PC-3 (cell line): ENCODE measurements around the gene PRDX5. TPM values are rescaled to one million over a fixed set of nuclear protein-coding genes. Genes with fewer than 3 reads are reported as not detected.

Experiments used
- ATAC-seq: fragments of 200-7000 bp; cut with Tn5 transposase; 2 replicates; pipeline ENCODE4 v1.9.1; 2020; ENCODE audit warnings: mild to moderate bottlenecking, moderate library complexity
- BruUV-seq: library from RNA; stranded (reverse); fragments of 400-500 nt; replicated peaks from 2 replicates; lab custom pipeline; 2021; lab: Mats Ljungman, UMichigan
- CTCF ChIA-PET: fragments of 300-600 bp; sonication (Branson Sonifier 250); formaldehyde crosslinking; loops from one replicate; lab custom pipeline; 2022; ENCODE audit warnings: antibody characterized with exemption; lab: Charles Lee
- POLR2A ChIA-PET: fragments of 300-600 bp; sonication (Branson Sonifier 250); formaldehyde crosslinking; loops from one replicate; lab custom pipeline; 2022; ENCODE audit warnings: antibody characterized with exemption; ENCODE audit not compliant: unreplicated experiment; lab: Charles Lee
- DNase-seq: peaks from one replicate; pipeline ENCODE4 v3.0.0-alpha.2; 2015
- H2AFZ ChIP-seq: fragments of 300-600 bp; sonication (generic); 2 replicates; pipeline ENCODE4 v1.6.0; 2016; ENCODE audit warnings: antibody characterized with exemption, low read length
- H3F3A ChIP-seq: fragments of 300-600 bp; sonication (generic); one replicate; pipeline ENCODE4 v1.6.0; 2017; ENCODE audit warnings: antibody characterized with exemption, low read length, control low read depth, mild to moderate bottlenecking; ENCODE audit not compliant: unreplicated experiment
- H3K27ac ChIP-seq: fragments of 300-600 bp; sonication (generic); 2 replicates; pipeline ENCODE4 v1.5.1; 2016; ENCODE audit warnings: mild to moderate bottlenecking, low read length
- H3K27me3 ChIP-seq: fragments of 300-600 bp; sonication (generic); 2 replicates; pipeline ENCODE4 v1.6.1; 2016; ENCODE audit warnings: low read length, mixed read lengths
- H3K36me3 ChIP-seq: fragments of 300-600 bp; sonication (generic); 2 replicates; pipeline ENCODE4 v1.6.1; 2016; ENCODE audit warnings: low read depth, mixed run types, low read length, mixed read lengths
- H3K4me1 ChIP-seq: fragments of 300-600 bp; sonication (generic); 2 replicates; pipeline ENCODE4 v1.5.1; 2016; ENCODE audit warnings: low read length; ENCODE audit not compliant: insufficient read depth
- H3K4me2 ChIP-seq: fragments of 300-600 bp; sonication (generic); 2 replicates; pipeline ENCODE4 v1.6.0; 2016; ENCODE audit warnings: low read length
- H3K4me3 ChIP-seq: fragments of 300-600 bp; sonication (generic); 2 replicates; pipeline ENCODE4 v1.5.1; 2016; ENCODE audit warnings: mild to moderate bottlenecking, low read length, mixed read lengths
- H3K79me2 ChIP-seq: fragments of 300-600 bp; sonication (generic); 2 replicates; pipeline ENCODE4 v1.6.1; 2017; ENCODE audit warnings: low read length, mixed read lengths
- H3K9ac ChIP-seq: fragments of 300-600 bp; sonication (generic); 2 replicates; pipeline ENCODE4 v1.6.0; 2016; ENCODE audit warnings: mild to moderate bottlenecking, low read length
- H3K9me2 ChIP-seq: fragments of 300-600 bp; sonication (generic); replicated peaks from 2 replicates; pipeline ENCODE4 v1.6.1; 2016; ENCODE audit warnings: mixed run types, low read length, mixed read lengths
- H3K9me3 ChIP-seq: fragments of 300-600 bp; sonication (generic); 2 replicates; pipeline ENCODE4 v1.6.1; 2016; ENCODE audit warnings: low read length, mixed read lengths
- H4K20me1 ChIP-seq: fragments of 300-600 bp; sonication (generic); 2 replicates; pipeline ENCODE4 v1.6.1; 2016; ENCODE audit warnings: low read length, mixed read lengths
- EZH2 ChIP-seq: fragments of 300-600 bp; sonication (generic); IDR thresholded peaks from one replicate; pipeline ENCODE4 v1.6.1; 2017; ENCODE audit warnings: antibody characterized with exemption, mild to moderate bottlenecking, low read length; ENCODE audit not compliant: unreplicated experiment
- EZH2phosphoT487 ChIP-seq: fragments of 300-600 bp; sonication (generic); IDR thresholded peaks from 2 replicates; pipeline ENCODE4 v1.6.1; 2018; ENCODE audit warnings: mild to moderate bottlenecking, antibody characterized with exemption, low read length, borderline replicate concordance
- intact Hi-C: fragments of 100-400 bp; cut with micrococcal nuclease; formaldehyde crosslinking; loops from 2 replicates; pipeline ENCODE4 v1.9.0; 2023
- total RNA-seq: library from RNA; depleted of rRNA; stranded (reverse); fragments of >200 nt; gene quantifications from 2 replicates; pipeline ENCODE4 v1.2.3, GENCODE V29; 2014
- TF ChIP-seq, protein P1 (sequence below): fragments of 300-600 bp; sonication (generic); conservative IDR thresholded peaks from 2 replicates; pipeline ENCODE4 v1.5.1; 2017; ENCODE audit warnings: antibody characterized with exemption, low read depth, mild to moderate bottlenecking, low read length

PRDX5 gene
- total RNA-seq, 1 experiment from 2014 or later: 467 TPM

DNA sequence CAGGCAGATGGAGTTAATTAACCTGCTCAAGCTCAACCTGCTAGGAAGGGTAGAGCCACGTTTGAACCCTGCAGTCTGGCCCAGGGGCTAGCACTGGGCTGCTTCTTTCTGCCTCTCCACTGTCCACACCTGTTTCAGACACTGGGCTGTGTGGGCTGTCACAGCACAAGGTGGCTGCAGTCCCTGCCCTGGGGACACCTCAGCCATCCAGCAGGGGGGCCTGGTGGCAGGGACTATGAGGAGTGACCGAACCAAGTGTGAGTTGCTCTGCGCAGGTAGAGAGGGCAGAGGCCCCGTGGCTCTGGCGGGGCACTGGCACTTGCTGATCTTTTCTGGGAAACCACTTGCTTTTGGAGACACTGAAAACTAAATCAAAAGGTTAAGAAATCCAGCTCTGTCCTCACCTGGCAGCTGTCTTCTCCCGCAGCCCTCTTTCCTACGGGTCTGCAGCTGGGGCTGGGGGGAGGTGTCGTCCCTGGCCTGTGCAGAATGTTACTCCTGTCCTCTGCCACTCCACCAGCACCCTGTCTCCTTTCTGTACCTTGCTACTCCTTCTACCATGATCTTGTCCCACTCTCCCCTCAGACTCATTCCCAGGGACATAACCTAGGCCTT lies 39.2 kb upstream of the PRDX5 start:
- ChIA-PET CTCF (no interaction called here), POLR2A (interaction anchor here (0.5 to 0.7 kb wide), 2 partner anchors 8 to 31 kb away, joined by 3 to 5 read pairs; no protein-coding TSS in a partner anchor)
- H3K27me3 ChIP-seq: no peaks in the 10 kb centered on the region
- no peak overlapping the region for H3K9ac ChIP-seq
- H3K4me1 ChIP-seq: peaks cover 27% of the 10 kb centered on the region
- DNase-seq (no peak), ATAC-seq (no peak)
- no peak overlapping the region for H2AFZ ChIP-seq
- H3K79me2 ChIP-seq: peaks cover 9% of the 10 kb centered on the region
- no peak overlapping the region for H3K4me2 ChIP-seq
- no peak for TF ChIP-seq EZH2
- TF ChIP-seq, protein P1, sequence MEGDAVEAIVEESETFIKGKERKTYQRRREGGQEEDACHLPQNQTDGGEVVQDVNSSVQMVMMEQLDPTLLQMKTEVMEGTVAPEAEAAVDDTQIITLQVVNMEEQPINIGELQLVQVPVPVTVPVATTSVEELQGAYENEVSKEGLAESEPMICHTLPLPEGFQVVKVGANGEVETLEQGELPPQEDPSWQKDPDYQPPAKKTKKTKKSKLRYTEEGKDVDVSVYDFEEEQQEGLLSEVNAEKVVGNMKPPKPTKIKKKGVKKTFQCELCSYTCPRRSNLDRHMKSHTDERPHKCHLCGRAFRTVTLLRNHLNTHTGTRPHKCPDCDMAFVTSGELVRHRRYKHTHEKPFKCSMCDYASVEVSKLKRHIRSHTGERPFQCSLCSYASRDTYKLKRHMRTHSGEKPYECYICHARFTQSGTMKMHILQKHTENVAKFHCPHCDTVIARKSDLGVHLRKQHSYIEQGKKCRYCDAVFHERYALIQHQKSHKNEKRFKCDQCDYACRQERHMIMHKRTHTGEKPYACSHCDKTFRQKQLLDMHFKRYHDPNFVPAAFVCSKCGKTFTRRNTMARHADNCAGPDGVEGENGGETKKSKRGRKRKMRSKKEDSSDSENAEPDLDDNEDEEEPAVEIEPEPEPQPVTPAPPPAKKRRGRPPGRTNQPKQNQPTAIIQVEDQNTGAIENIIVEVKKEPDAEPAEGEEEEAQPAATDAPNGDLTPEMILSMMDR: no peak
- TF ChIP-seq EZH2phosphoT487: no peak
- no peaks in the 10 kb centered on the region for H3K9me3 ChIP-seq
- H3K27ac ChIP-seq: no peak overlapping the region
- H3F3A ChIP-seq: no peaks in the 10 kb centered on the region
- no peaks in the 10 kb centered on the region for H4K20me1 ChIP-seq
- BruUV-seq: no TSS peak
- no peak overlapping the region for H3K4me3 ChIP-seq
- intact Hi-C loops: no loop called here
- H3K9me2 ChIP-seq: no peaks in the 10 kb centered on the region
- peaks cover 8% of the 10 kb centered on the region for H3K36me3 ChIP-seq

DNA sequence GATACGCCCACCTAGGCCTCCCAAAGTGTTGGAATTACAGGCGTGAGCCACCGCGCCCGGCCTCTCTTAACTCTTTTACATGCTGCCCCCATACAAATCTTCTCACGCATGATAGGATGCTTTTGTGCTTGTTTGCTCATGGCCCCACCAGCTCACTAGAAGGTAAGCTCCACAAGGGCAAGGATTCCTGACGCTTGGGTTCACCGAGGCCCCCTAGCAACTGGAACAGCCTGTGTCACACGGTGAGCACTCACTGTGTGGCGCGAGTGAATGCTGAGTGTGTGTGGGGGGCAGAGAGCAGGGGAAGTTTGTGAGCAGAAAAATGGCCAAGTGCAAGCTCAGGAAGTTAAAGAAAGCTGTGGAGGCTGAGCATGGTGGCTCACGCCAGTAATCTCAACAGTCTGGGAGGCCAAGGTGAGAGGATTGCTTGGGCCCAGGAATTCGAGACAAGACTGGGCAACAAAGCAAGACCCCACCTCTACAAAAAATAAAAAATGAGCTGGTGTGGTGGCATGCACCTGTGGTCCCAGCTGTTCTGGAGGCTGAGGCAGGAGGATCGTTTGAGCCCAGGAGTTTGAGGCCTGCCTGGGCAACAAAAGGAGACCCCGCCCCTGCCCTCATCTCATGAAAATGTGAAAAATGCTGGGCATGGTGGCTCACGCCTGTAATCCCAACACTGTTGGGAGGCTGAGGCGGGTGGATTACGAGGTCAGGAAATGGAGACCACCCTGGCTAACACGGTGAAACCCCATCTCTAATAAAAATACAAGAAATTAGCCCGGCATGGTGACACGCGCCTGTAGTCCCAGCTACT lies 35.8 kb upstream of the PRDX5 start:
- ChIA-PET CTCF (interaction anchor here (0.7 kb wide), 1 partner anchor 73 kb away, joined by 17 read pairs; no protein-coding TSS in a partner anchor), POLR2A (interaction anchor here (0.6 kb wide), 1 partner anchor 17 kb away, joined by 3 read pairs; no protein-coding TSS in a partner anchor)
- intact Hi-C loops: no loop called here
- H3K9ac ChIP-seq: no peak overlapping the region
- H3K4me2 ChIP-seq: no peak overlapping the region
- no peaks in the 10 kb centered on the region for H3K9me2 ChIP-seq
- no peaks in the 10 kb centered on the region; the same call in 1 of the 2 replicates for H3K36me3 ChIP-seq
- H3K79me2 ChIP-seq: peaks cover 22% of the 10 kb centered on the region
- no peaks in the 10 kb centered on the region for H3K9me3 ChIP-seq
- H4K20me1 ChIP-seq: no peaks in the 10 kb centered on the region
- no peaks in the 10 kb centered on the region for H3K27me3 ChIP-seq
- no peak overlapping the region for H3K27ac ChIP-seq
- TF ChIP-seq, protein P1: no peak
- TF ChIP-seq EZH2 (no peak), EZH2phosphoT487 (no peak)
- no TSS peak for BruUV-seq
- no peak overlapping the region for H3K4me3 ChIP-seq
- H3K4me1 ChIP-seq: peaks cover 21% of the 10 kb centered on the region
- no peak for ATAC-seq
- DNase-seq: no peak
- H2AFZ ChIP-seq: no peak overlapping the region
- no peaks in the 10 kb centered on the region for H3F3A ChIP-seq
